Measurements from ENCODE around the gene PRH2. TPM values are rescaled to one million over a fixed set of nuclear protein-coding genes. Genes with fewer than 3 reads are reported as not detected.

The PRH2 gene
- total RNA-seq, 1 donor from 2014 or later = not detected

- DNase-seq = no peak
- Histone ChIP-seq H3K36me3 (no peaks in the 10 kb centered on the region), H3K27ac (no peak overlapping the region), H3K27me3 (ENCODE audit: low read depth) (no peaks in the 10 kb centered on the region), H3K4me3 (no peak overlapping the region), H3K9me3 (no peaks in the 10 kb centered on the region), H3K4me1 (no peaks in the 10 kb centered on the region)
- intact Hi-C loops (cut with DNase I) = no loop called here
- no peak for TF ChIP-seq CTCF (IDR thresholded peaks at IDR 0.05)
- ATAC-seq = no peak
Observed at GRCh38 chr12:10919809-10920208, 9.2 kb upstream of the PRH2 start.

- no peak for DNase-seq
- no peaks in the 10 kb centered on the region for H3K36me3 ChIP-seq
- H3K27ac ChIP-seq = no peak overlapping the region
- H3K4me3 ChIP-seq = no peak overlapping the region
- TF ChIP-seq CTCF (IDR thresholded peaks at IDR 0.05) = no peak
- ATAC-seq = no peak
- no peaks in the 10 kb centered on the region for H3K4me1 ChIP-seq
- intact Hi-C loops (cut with DNase I) = no loop called here
- no peaks in the 10 kb centered on the region for H3K9me3 ChIP-seq
- H3K27me3 ChIP-seq (ENCODE audit: low read depth) = no peaks in the 10 kb centered on the region
Observed at GRCh38 chr12:10926269-10926668, 2.8 kb upstream of the PRH2 start.

GRCh38 chr12:10936506-10936905 is 7.5 kb downstream of the PRH2 start:
- intact Hi-C loops (cut with DNase I) = no loop called here
- Histone ChIP-seq H3K27me3 (ENCODE audit: low read depth) (no peaks in the 10 kb centered on the region), H3K27ac (no peak overlapping the region), H3K36me3 (no peaks in the 10 kb centered on the region), H3K4me3 (no peak overlapping the region), H3K9me3 (no peaks in the 10 kb centered on the region), H3K4me1 (no peaks in the 10 kb centered on the region)
- ATAC-seq (no peak), DNase-seq (no peak)
- TF ChIP-seq CTCF (IDR thresholded peaks at IDR 0.05) = no peak

- no peak for ATAC-seq
- no peak for DNase-seq
- Histone ChIP-seq H3K9me3 (no peaks in the 10 kb centered on the region), H3K27me3 (ENCODE audit: low read depth) (no peaks in the 10 kb centered on the region), H3K4me3 (no peak within 1 kb of the TSS), H3K4me1 (no peaks in the 10 kb centered on the region), H3K36me3 (no peaks in the 10 kb centered on the region), H3K27ac (no peak within 1 kb of the TSS)
- intact Hi-C loops (cut with DNase I) = no loop called here
- TF ChIP-seq CTCF (IDR thresholded peaks at IDR 0.05) = no peak
Observed at GRCh38 chr12:10939163-10939562, 10.1 kb downstream of the PRH2 start, which contains the start of gene TAS2R14. Gene TAS2R14, minus strand, starts transcription at chr12:10939263. Its CDS starts 56 bp downstream, at chr12:10939207.

- ATAC-seq = no peak
- intact Hi-C loops (cut with DNase I) = no loop called here
- no peaks in the 10 kb centered on the region for H3K36me3 ChIP-seq
Observed at GRCh38 chr12:10940389-10940788, 11.4 kb downstream of the PRH2 start.

More at GRCh38 chr12:10940389-10940788, 11.4 kb downstream of the PRH2 start:
- Histone ChIP-seq H3K27me3 (ENCODE audit: low read depth) (no peaks in the 10 kb centered on the region), H3K4me1 (no peaks in the 10 kb centered on the region), H3K9me3 (no peaks in the 10 kb centered on the region), H3K4me3 (no peak overlapping the region), H3K27ac (no peak overlapping the region)
- no peak for DNase-seq
- TF ChIP-seq CTCF (IDR thresholded peaks at IDR 0.05) = no peak

Measured in lower lobe of right lung (tissue), 2 donors.